HepG2 (cell line): ENCODE measurements around the gene CD48.

ENCODE experiments used
- CTCF ChIP-seq: sonication (generic); formaldehyde crosslinking; IDR thresholded peaks from 2 replicates; pipeline ENCODE4 v1.5.0; 2020; ENCODE audit warnings: mild to moderate bottlenecking, missing genetic modification reagents, moderate library complexity
- JUNB ChIP-seq: sonication (generic); formaldehyde crosslinking; IDR thresholded peaks from 2 replicates; pipeline ENCODE4 v1.8.0; 2022; ENCODE audit warnings: missing genetic modification reagents, mild to moderate bottlenecking, borderline replicate concordance
- MAFG ChIP-seq: sonication (generic); formaldehyde crosslinking; IDR thresholded peaks from 2 replicates; pipeline ENCODE4 v1.5.1; 2020; ENCODE audit warnings: mild to moderate bottlenecking, missing genetic modification reagents
- MXI1 ChIP-seq: IDR thresholded peaks from 3 replicates; pipeline ENCODE4 v1.6.1; 2012; ENCODE audit warnings: low read depth, low read length, inconsistent platforms, borderline replicate concordance
- MYPOP ChIP-seq: sonication (generic); formaldehyde crosslinking; IDR thresholded peaks from 2 replicates; pipeline ENCODE4 v1.8.1; 2023; ENCODE audit warnings: mild to moderate bottlenecking, moderate library complexity, missing genetic modification reagents
- POLR2A ChIP-seq, 2 experiments: IDR thresholded peaks; 2 replicates each; pipeline ENCODE4 v1.6.1; 2011; ENCODE audit warnings: low read depth in 2 of 2, low read length in 2 of 2, mild to moderate bottlenecking in 1 of 2, moderate library complexity in 1 of 2; ENCODE audit not compliant: insufficient read depth in 1 of 2
- SMC3 ChIP-seq: IDR thresholded peaks from 2 replicates; pipeline ENCODE4 v1.6.1; 2011; ENCODE audit warnings: low read length, improper control_type of control experiment
- SRSF1 ChIP-seq: fragments of 200-400 bp; formaldehyde crosslinking; optimal IDR thresholded peaks from 2 replicates; pipeline ENCODE3; 2017; ENCODE audit warnings: mild to moderate bottlenecking, low read depth, low read length, moderate library complexity

- TF ChIP-seq POLR2A (IDR thresholded peaks at IDR 0.05; ENCODE audit: insufficient read depth in 1 of 2, low read depth in 2 of 2, low read length in 2 of 2) (no peak), SRSF1 (no peak), SMC3 (no peak), MYPOP (CRISPR knock-in tag) (no peak), MXI1 (no peak), MAFG (CRISPR knock-in tag) (no peak), JUNB (no peak), CTCF (CRISPR knock-in tag) (no peak)
Measured at GRCh38 chr1:160669802-160670201, 41.8 kb downstream of the CD48 start.
